ENCODE results near the gene BMAL2. TPM values are rescaled to one million over a fixed set of nuclear protein-coding genes. Genes with fewer than 3 reads are reported as not detected.

The BMAL2 gene
- 29.3 and 33.3 TPM in 2 replicates for total RNA-seq

GRCh38 chr12:27332714-27333402, at the start of gene BMAL2:
BMAL2 (plus strand) TSS chr12:27332836; CDS start chr12:27333073, 237 bp downstream.

Other genes starting within 250 kb of the BMAL2 start
- 66.1 and 88.8 TPM in 2 replicates for gene STK38L, start 88.5 kb upstream of the BMAL2 start, total RNA-seq
- gene SMCO2, start 113.9 kb downstream of the BMAL2 start, total RNA-seq = 0.11 and 0.34 TPM in 2 replicates
- gene PPFIBP1, start 191.4 kb downstream of the BMAL2 start, total RNA-seq = 740 and 914 TPM in 2 replicates